Body of pancreas (tissue), 4 donors: ENCODE results near the gene CYSRT1. TPM values are rescaled to one million over a fixed set of nuclear protein-coding genes. Genes with fewer than 3 reads are reported as not detected.

Experiments used
- ATAC-seq: fragments of 150-250 bp; one replicate; pipeline ENCODE4 v1.9.1; 2016
- DNase-seq, 4 donors: peaks; one replicate each; pipeline ENCODE4 v3.0.0-alpha.2; 2019
- H3K27ac ChIP-seq, 4 donors: fragments of 200-600 bp; sonication (generic); 1 replicate in 3 of 4; 2 replicates in 1 of 4; pipeline versions ENCODE4 v1.5.1 to v1.6.1; 2016 to 2019; ENCODE audit warnings: mild to moderate bottlenecking in 1 of 4, mixed read lengths in 1 of 4, moderate library complexity in 1 of 4
- H3K27me3 ChIP-seq, 2 donors: fragments of 200-600 bp; sonication (generic); one replicate each; pipeline ENCODE4 v1.6.0; 2016; ENCODE audit warnings: mild to moderate bottlenecking in 1 of 2
- H3K36me3 ChIP-seq, 2 donors: fragments of 200-600 bp; sonication (generic); replicated peaks in 1 of 2; 2 replicates each; pipeline ENCODE4 v1.5.1; 2016; ENCODE audit warnings: low read depth in 2 of 2; ENCODE audit not compliant: insufficient read depth in 1 of 2
- H3K4me1 ChIP-seq: fragments of 200-600 bp; sonication (generic); one replicate; pipeline ENCODE4 v1.6.0; 2016
- H3K4me3 ChIP-seq, 2 donors: fragments of 200-600 bp; sonication (generic); 1 replicate in 1 of 2; 2 replicates in 1 of 2; pipeline ENCODE4 v1.5.1; 2016 to 2019
- H3K9me3 ChIP-seq, 3 donors: fragments of 200-600 bp; sonication (generic); 1 replicate in 2 of 3; 2 replicates in 1 of 3; pipeline ENCODE4 v1.5.1; 2016
- CTCF ChIP-seq, 7 experiments: fragments of 450-650 bp in 4 of 7; fragments of 200-600 bp in 3 of 7; sonication (generic) in 3 of 7; IDR thresholded peaks; one replicate each; pipeline ENCODE4 v1.5.1; 2016 to 2019; ENCODE audit warnings: antibody characterized with exemption in 7 of 7
- POLR2A ChIP-seq, 3 donors: fragments of 450-650 bp; IDR thresholded peaks; one replicate each; pipeline ENCODE4 v1.6.1; 2016; ENCODE audit warnings: antibody characterized with exemption in 3 of 3, mild to moderate bottlenecking in 2 of 3
- WGBS, 2 donors: methylation state at CpG; one replicate each; pipeline ENCODE4 v1.1.5; 2017; 5-methylcytosine and 5-hydroxymethylcytosine counted together
- intact Hi-C: fragments of 100-400 bp; cut with DNase I; formaldehyde crosslinking; loops from one replicate; pipeline ENCODE4 v1.15.1; 2023
- total RNA-seq, 2 donors: library from RNA; depleted of rRNA; stranded (reverse); fragments of >200 nt; gene quantifications; one replicate each; pipeline ENCODE4 v1.1.0, GENCODE V29; 2016

Gene CYSRT1
- total RNA-seq, 2 donors from 2014 or later: not detected

GRCh38 chr9:137218212-137218753, 6.7 kb upstream of the CYSRT1 start:
- intact Hi-C loops: no loop called here
- WGBS, 2 donors: 49% methylated on average over 30 of the region's 30 CpGs; no CpG with 5 or more reads in 1 of the 2 donors
- no peak for TF ChIP-seq CTCF (IDR thresholded peaks at IDR 0.05)
- TF ChIP-seq POLR2A (IDR thresholded peaks at IDR 0.05): no peak
- peak overlapping the region in 1 of 2 donors; percentile 21 for H3K4me3 ChIP-seq
- H3K27ac ChIP-seq: peak overlapping the region; percentile 79 to 84 (median 82)
- peaks cover 54% of the 10 kb centered on the region for H3K4me1 ChIP-seq
- no peaks in the 10 kb centered on the region for H3K9me3 ChIP-seq
- DNase-seq (no peak), ATAC-seq (no peak)
- no peaks in the 10 kb centered on the region for H3K36me3 ChIP-seq
- no peaks in the 10 kb centered on the region for H3K27me3 ChIP-seq

GRCh38 chr9:137218754-137219271, 6.2 kb upstream of the CYSRT1 start:
- Histone ChIP-seq H3K4me1 (peaks cover 55% of the 10 kb centered on the region), H3K36me3 (no peaks in the 10 kb centered on the region), H3K4me3 (no peak overlapping the region), H3K27me3 (no peaks in the 10 kb centered on the region), H3K27ac (peak overlapping the region; percentile 79 to 84 (median 82)), H3K9me3 (no peaks in the 10 kb centered on the region)
- intact Hi-C loops: no loop called here
- ATAC-seq (peak; percentile 54), DNase-seq (peak; percentile 83 to 92 (median 92))
- peak; percentile 71 to 79 (median 77) for TF ChIP-seq POLR2A (IDR thresholded peaks at IDR 0.05)
- TF ChIP-seq CTCF (IDR thresholded peaks at IDR 0.05): no peak
- WGBS, 2 donors: 13 to 31% methylated on average over 3 to 12 of the region's 12 CpGs

GRCh38 chr9:137219757-137220316, 5.1 kb upstream of the CYSRT1 start:
- Histone ChIP-seq H3K4me1 (peaks cover 61% of the 10 kb centered on the region), H3K27ac (peak overlapping the region in 2 of 4 donors; percentile 0 to 79), H3K27me3 (no peaks in the 10 kb centered on the region), H3K36me3 (no peaks in the 10 kb centered on the region), H3K4me3 (no peak overlapping the region), H3K9me3 (no peaks in the 10 kb centered on the region)
- no peak for ATAC-seq
- DNase-seq: no peak
- intact Hi-C loops: no loop called here
- TF ChIP-seq CTCF (IDR thresholded peaks at IDR 0.05): no peak
- TF ChIP-seq POLR2A (IDR thresholded peaks at IDR 0.05): no peak
- WGBS, 2 donors: 84 to 86% methylated on average over 5 to 10 of the region's 10 CpGs

- WGBS, 2 donors: 84 to 85% methylated on average over 10 to 39 of the region's 52 CpGs
- no peak for ATAC-seq
- H3K27me3 ChIP-seq: no peaks in the 10 kb centered on the region
- H3K36me3 ChIP-seq: no peaks in the 10 kb centered on the region
- intact Hi-C loops: no loop called here
- peak in 1 of 4 donors; percentile 29 for DNase-seq
- no peak overlapping the region for H3K4me3 ChIP-seq
- no peaks in the 10 kb centered on the region for H3K9me3 ChIP-seq
- TF ChIP-seq CTCF (IDR thresholded peaks at IDR 0.05): no peak
- no peak for TF ChIP-seq POLR2A (IDR thresholded peaks at IDR 0.05)
- peak overlapping the region in 1 of 4 donors; percentile 79 for H3K27ac ChIP-seq
- H3K4me1 ChIP-seq: peaks cover 61% of the 10 kb centered on the region
These were observed 4.5 kb upstream of the CYSRT1 start for GRCh38 chr9:137220317-137221094.
